Tibial artery (tissue), 4 donors: ENCODE measurements around the gene BTC.
"Not testable (repeated sequence)": the region's sequence is repeated elsewhere in the genome, so short reads cannot be mapped to it uniquely, and the experiment has no call there.

Source experiments
- DNase-seq, 2 donors: peaks; one replicate each; pipeline ENCODE4 v3.0.0-alpha.2; 2019
- H3K27ac ChIP-seq, 2 donors: fragments of 200-600 bp; sonication (generic) in 1 of 2; 1 replicate in 1 of 2; 2 replicates in 1 of 2; pipeline ENCODE4 v1.5.1; 2018 to 2019; ENCODE audit warnings: mild to moderate bottlenecking in 1 of 2
- H3K27me3 ChIP-seq, 2 donors: fragments of 200-600 bp; sonication (generic) in 1 of 2; one replicate each; pipeline versions ENCODE4 v1.5.1 to v1.6.0; 2016 to 2019
- H3K36me3 ChIP-seq, 3 donors: fragments of 200-600 bp; sonication (generic) in 2 of 3; one replicate each; pipeline ENCODE4 v1.5.1; 2016 to 2019; ENCODE audit warnings: mild to moderate bottlenecking in 2 of 3
- H3K4me1 ChIP-seq, 4 donors: fragments of 200-600 bp; sonication (generic) in 2 of 4; 1 replicate in 3 of 4; 2 replicates in 1 of 4; pipeline ENCODE4 v1.5.1; 2016 to 2019
- H3K4me3 ChIP-seq, 2 donors: fragments of 200-600 bp; sonication (generic) in 1 of 2; 1 replicate in 1 of 2; 2 replicates in 1 of 2; pipeline ENCODE4 v1.5.1; 2018 to 2019; ENCODE audit warnings: mild to moderate bottlenecking in 2 of 2
- H3K9me3 ChIP-seq, 3 donors: fragments of 200-600 bp; sonication (generic) in 1 of 3; one replicate each; pipeline ENCODE4 v1.5.1; 2016 to 2019
- intact Hi-C: fragments of 100-400 bp; cut with DNase I; formaldehyde crosslinking; loops from one replicate; pipeline ENCODE4 v1.15.0; 2023; ENCODE audit warnings: low total_unique reads
- TF ChIP-seq, protein P1 (sequence below), 2 experiments: fragments of 200-600 bp in 1 of 2; fragments of 450-650 bp in 1 of 2; IDR thresholded peaks; one replicate each; pipeline ENCODE4 v1.5.1; 2017 to 2019; ENCODE audit warnings: antibody characterized with exemption in 2 of 2, mild to moderate bottlenecking in 1 of 2, moderate library complexity in 1 of 2

BTC gene

DNA sequence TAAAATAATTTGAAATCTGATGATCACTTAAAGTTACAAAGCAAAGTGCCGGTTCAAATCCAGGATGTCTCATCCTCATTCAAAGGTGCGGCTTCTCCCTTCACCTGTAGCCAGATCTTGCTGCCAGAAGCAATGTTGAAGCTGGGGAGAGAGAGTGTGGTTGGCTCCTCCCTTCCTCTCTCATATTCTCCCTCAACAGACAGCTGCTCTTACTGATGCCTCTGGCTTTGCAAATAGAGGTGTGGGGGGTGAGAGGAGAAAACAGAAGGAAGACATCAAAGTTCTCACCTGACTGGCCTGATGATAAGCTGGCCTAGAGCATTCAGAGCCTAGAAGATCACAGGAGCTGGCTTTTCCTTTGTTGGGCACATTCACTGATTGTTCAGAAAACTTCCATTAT is 28.3 kb upstream of the BTC start:
- H3K4me3 ChIP-seq = no peak overlapping the region
- no peaks in the 10 kb centered on the region for H3K9me3 ChIP-seq
- no peak overlapping the region for H3K27ac ChIP-seq
- intact Hi-C loops = no loop called here
- no peaks in the 10 kb centered on the region for H3K27me3 ChIP-seq
- no peak for DNase-seq
- TF ChIP-seq, protein P1, sequence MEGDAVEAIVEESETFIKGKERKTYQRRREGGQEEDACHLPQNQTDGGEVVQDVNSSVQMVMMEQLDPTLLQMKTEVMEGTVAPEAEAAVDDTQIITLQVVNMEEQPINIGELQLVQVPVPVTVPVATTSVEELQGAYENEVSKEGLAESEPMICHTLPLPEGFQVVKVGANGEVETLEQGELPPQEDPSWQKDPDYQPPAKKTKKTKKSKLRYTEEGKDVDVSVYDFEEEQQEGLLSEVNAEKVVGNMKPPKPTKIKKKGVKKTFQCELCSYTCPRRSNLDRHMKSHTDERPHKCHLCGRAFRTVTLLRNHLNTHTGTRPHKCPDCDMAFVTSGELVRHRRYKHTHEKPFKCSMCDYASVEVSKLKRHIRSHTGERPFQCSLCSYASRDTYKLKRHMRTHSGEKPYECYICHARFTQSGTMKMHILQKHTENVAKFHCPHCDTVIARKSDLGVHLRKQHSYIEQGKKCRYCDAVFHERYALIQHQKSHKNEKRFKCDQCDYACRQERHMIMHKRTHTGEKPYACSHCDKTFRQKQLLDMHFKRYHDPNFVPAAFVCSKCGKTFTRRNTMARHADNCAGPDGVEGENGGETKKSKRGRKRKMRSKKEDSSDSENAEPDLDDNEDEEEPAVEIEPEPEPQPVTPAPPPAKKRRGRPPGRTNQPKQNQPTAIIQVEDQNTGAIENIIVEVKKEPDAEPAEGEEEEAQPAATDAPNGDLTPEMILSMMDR (IDR thresholded peaks at IDR 0.05) = no peak
- H3K36me3 ChIP-seq = no peaks in the 10 kb centered on the region
- no peaks in the 10 kb centered on the region for H3K4me1 ChIP-seq

DNA sequence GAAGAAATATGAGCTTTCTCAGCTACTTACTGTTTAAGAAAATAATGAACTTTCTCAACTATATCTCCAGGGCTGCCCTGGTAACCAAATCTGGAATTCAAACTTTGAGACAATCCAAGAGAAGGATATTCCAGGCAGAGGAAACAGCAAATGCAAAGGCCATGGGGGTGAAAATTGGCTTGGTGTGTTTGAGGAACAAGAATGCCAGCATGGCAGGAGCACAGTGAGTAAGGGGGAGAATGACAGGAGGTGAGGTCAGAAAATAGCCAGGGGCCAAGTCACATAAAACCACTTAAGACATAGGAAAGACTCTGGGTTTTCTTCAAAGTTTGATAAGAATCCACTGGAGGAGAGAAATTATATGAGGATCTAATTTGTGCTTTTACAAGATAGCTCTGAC is 27.2 kb upstream of the BTC start:
- intact Hi-C loops = no loop called here
- DNase-seq = no peak
- TF ChIP-seq, protein P1 (IDR thresholded peaks at IDR 0.05) = no peak

DNA sequence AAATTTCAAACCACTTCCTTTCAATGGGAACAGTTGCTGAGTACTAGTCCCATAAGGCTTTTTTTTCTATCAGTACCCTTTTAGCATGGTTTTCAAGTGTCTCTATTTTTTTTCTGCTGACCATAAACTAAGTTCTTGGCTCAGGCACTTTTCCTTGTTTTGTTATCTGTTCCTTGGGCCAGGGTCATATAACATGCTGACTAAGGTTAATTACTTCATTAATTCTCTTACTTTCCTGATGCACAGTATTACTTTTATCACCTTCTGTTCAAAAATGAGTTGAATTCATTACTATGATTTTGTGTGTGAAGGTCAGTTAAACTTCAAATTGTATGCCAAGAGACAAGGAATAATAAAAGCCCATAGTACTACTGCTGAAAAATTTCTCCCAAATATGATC is 19.7 kb upstream of the BTC start:
- intact Hi-C loops = no loop called here
- Histone ChIP-seq H3K27me3 (no peaks in the 10 kb centered on the region), H3K27ac (no peak overlapping the region), H3K9me3 (no peaks in the 10 kb centered on the region), H3K4me3 (no peak overlapping the region), H3K36me3 (no peaks in the 10 kb centered on the region), H3K4me1 (no peaks in the 10 kb centered on the region)
- TF ChIP-seq, protein P1 (IDR thresholded peaks at IDR 0.05) = no peak
- no peak for DNase-seq

More for the DNA sequence above, 27.2 kb upstream of the BTC start:
- Histone ChIP-seq H3K36me3 (no peaks in the 10 kb centered on the region), H3K27ac (no peak overlapping the region), H3K4me1 (no peaks in the 10 kb centered on the region), H3K27me3 (no peaks in the 10 kb centered on the region), H3K9me3 (no peaks in the 10 kb centered on the region), H3K4me3 (no peak overlapping the region)

DNA sequence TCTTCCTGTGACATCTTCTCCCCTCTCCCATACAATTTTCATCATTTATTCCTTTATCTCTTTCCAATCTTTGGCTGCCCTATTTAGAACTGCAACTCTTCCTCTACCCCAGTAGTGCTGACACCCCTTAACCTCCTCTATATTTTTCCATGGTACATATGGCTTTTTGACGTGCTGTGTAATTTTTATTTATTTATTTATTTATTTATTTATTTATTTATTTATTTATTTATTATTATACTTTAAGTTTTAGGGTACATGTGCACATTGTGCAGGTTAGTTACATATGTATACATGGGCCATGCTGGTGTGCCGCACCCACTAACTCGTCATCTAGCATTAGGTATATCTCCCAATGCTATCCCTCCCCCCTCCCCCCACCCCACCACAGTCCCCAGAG is 17.7 kb upstream of the BTC start:
- H3K4me1 ChIP-seq, H3K27me3 ChIP-seq, H3K9me3 ChIP-seq, H3K36me3 ChIP-seq, intact Hi-C loops, H3K4me3 ChIP-seq, DNase-seq, H3K27ac ChIP-seq: not testable (repeated sequence)

DNA sequence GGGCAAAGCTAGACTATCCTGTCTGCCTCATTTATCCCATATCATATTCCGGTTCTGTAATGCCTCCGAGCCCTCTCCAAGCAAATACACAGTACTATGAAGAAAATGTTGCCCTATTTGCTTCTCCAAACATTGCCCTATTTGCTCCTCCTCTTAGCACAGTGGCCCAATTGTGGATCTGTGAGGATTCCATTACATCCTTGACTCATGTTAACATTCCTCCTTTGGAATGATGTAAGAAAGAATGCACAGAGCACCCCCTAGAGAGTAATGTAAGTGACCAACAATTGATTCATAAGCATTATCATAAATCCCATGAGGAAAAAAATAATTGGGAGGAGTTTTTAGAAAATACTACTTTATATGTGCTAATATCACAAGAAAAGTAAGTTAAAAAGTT is 11.3 kb upstream of the BTC start:
- H3K4me3 ChIP-seq = no peak overlapping the region
- H3K27me3 ChIP-seq = no peaks in the 10 kb centered on the region
- no peak for DNase-seq
- no peak overlapping the region for H3K27ac ChIP-seq
- no peaks in the 10 kb centered on the region for H3K4me1 ChIP-seq
- no peaks in the 10 kb centered on the region for H3K9me3 ChIP-seq
- TF ChIP-seq, protein P1 (IDR thresholded peaks at IDR 0.05) = no peak
- intact Hi-C loops = no loop called here
- H3K36me3 ChIP-seq = no peaks in the 10 kb centered on the region

DNA sequence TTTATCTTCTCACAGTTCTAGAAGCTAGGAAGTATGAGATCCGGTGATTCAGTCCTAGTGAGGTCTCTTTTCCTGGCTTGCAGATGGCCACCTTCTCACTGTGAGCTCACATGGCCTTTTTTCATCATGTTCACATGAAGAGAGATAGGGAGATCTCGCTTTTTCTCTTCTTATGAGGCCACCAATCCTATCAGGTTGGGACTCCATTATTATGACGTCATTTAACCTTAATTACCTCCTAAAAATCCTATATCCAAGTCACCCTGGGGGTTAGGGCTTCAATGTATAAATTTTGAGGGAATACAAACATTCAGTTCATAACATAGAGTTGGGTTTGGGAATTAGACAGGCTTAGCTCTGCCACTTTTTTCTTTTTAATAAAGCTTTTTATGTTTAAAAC is 6.0 kb upstream of the BTC start:
- no peaks in the 10 kb centered on the region for H3K9me3 ChIP-seq
- no peak for DNase-seq
- H3K4me3 ChIP-seq = no peak overlapping the region
- intact Hi-C loops = no loop called here
- no peaks in the 10 kb centered on the region for H3K27me3 ChIP-seq
- no peak overlapping the region for H3K27ac ChIP-seq
- H3K36me3 ChIP-seq = no peaks in the 10 kb centered on the region
- TF ChIP-seq, protein P1 (IDR thresholded peaks at IDR 0.05) = no peak
- no peaks in the 10 kb centered on the region for H3K4me1 ChIP-seq
